COLO668 (cell line): Measurements from ENCODE around the gene CELSR3.
A peak's percentile ranks its signal among the peaks of the same experiment; 100 is the strongest.

Source experiments
- DNase-seq: peaks from one replicate; lab custom pipeline; 2025; ENCODE audit not compliant: unreplicated experiment; lab: John Stamatoyannopoulos, UW

CELSR3 gene

GRCh38 chr3:48600711-48601621 lies 61.7 kb downstream of the CELSR3 start:
- no peak for DNase-seq

GRCh38 chr3:48599509-48600285 lies 63.0 kb downstream of the CELSR3 start:
- no peak for DNase-seq

GRCh38 chr3:48599077-48599501 lies 63.6 kb downstream of the CELSR3 start:
- no peak for DNase-seq

- DNase-seq, result no peak
These were observed 64.2 kb downstream of the CELSR3 start for GRCh38 chr3:48598323-48599076.

- DNase-seq, result no peak
These were observed 65.3 kb downstream of the CELSR3 start for GRCh38 chr3:48597408-48597800.

- no peak for DNase-seq
These were observed 65.8 kb downstream of the CELSR3 start for GRCh38 chr3:48596676-48597407.

GRCh38 chr3:48596157-48596556 lies 66.5 kb downstream of the CELSR3 start:
- DNase-seq, result no peak

- peak; percentile 25 for DNase-seq
These were observed 67.1 kb downstream of the CELSR3 start for GRCh38 chr3:48595526-48596121.

GRCh38 chr3:48595075-48595525 lies 67.6 kb downstream of the CELSR3 start, which contains the start of gene COL7A1:
COL7A1 (minus strand) TSS chr3:48595329; CDS start chr3:48595159, 170 bp downstream.
- peak; percentile 21 for DNase-seq

- no peak for DNase-seq
These were observed 68.2 kb downstream of the CELSR3 start for GRCh38 chr3:48594417-48595049.

- no peak for DNase-seq
These were observed 69.3 kb downstream of the CELSR3 start for GRCh38 chr3:48593337-48593736.

GRCh38 chr3:48592519-48593087 lies 70.1 kb downstream of the CELSR3 start:
- no peak for DNase-seq

GRCh38 chr3:48591886-48592518 lies 70.7 kb downstream of the CELSR3 start:
- DNase-seq, result no peak

- DNase-seq, result no peak
These were observed 71.2 kb downstream of the CELSR3 start for GRCh38 chr3:48591436-48591835.

- DNase-seq, result no peak
These were observed 74.5 kb downstream of the CELSR3 start for GRCh38 chr3:48588230-48588629.

- DNase-seq, result no peak
These were observed 75.0 kb downstream of the CELSR3 start for GRCh38 chr3:48587686-48588085.
